HG02623 (cell line): Measurements from ENCODE around the gene NUDT19.

Experiments used
- ATAC-seq: cut with Tn5 transposase; IDR thresholded peaks from one replicate; pipeline ENCODE4 v1.9.1; 2021; ENCODE audit warnings: moderate library complexity; ENCODE audit not compliant: unreplicated experiment

NUDT19 gene

DNA sequence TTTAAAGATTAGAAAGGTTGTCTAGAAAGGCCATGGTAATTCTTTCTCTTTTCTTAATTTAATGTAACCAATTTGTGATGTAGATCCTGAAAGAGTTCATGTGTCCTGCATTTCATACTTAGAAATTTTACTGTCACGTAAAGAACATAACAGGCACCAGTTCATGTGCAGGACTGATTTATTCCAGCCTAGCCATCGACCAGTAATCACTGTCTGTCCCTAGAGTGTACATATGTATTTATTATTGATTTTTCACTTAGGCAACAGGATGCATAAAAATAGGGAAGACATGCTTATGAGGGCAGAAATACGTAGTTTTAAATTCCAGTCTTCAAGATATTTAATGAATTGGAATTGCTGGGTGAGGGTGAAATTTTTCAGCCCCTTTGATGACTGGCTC, 65.6 kb downstream of the NUDT19 start:
- no peak for ATAC-seq
